ENCODE measurements around the gene TNS3.

TNS3 gene

DNA sequence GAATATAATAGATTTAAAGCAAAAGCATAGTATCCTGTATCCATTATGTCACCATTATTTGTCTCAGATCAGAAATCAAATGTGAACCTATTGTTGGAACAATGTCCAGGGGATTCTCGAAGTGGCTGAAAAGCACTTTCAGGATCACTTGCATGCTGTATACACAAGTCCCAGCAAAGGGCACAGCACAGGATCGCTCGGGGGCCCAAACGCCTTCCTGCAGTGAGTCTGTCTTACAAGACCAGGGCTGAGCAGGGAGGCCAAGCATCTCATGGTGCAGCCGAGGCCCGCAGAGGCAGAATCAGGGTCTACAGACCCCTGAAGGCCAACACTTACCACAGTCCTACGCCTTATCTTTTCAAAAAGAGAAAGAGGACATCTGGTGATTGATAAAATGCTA, 92.3 kb downstream of the TNS3 start:
- DNase-seq (ENCODE audit: low read depth in 1 of 2, low spot score in 1 of 2): no peak

DNA sequence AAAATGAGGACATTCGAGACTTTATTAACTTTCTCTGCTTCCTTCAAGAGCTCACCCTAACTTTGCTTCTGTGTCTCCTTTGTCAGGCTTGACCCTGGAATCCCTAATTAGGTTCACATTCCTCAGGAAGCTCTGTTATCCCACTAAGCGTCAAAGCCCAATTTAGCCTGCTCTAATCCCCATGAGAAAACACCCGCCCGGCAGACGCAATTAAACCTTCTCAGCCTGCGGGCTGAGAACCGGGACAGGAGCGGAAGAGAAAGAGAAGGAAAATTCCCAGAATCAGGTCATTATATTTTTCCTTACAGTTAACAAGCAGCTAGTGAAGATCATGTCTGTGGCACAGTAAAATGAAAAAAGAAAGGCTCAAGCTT, 93.0 kb downstream of the TNS3 start:
- DNase-seq (ENCODE audit: low read depth in 1 of 2, low spot score in 1 of 2): no peak

- no peak for DNase-seq (ENCODE audit: low read depth in 1 of 2, low spot score in 1 of 2)
Observed at GRCh38 chr7:47488201-47488968, 93.5 kb downstream of the TNS3 start.

DNA sequence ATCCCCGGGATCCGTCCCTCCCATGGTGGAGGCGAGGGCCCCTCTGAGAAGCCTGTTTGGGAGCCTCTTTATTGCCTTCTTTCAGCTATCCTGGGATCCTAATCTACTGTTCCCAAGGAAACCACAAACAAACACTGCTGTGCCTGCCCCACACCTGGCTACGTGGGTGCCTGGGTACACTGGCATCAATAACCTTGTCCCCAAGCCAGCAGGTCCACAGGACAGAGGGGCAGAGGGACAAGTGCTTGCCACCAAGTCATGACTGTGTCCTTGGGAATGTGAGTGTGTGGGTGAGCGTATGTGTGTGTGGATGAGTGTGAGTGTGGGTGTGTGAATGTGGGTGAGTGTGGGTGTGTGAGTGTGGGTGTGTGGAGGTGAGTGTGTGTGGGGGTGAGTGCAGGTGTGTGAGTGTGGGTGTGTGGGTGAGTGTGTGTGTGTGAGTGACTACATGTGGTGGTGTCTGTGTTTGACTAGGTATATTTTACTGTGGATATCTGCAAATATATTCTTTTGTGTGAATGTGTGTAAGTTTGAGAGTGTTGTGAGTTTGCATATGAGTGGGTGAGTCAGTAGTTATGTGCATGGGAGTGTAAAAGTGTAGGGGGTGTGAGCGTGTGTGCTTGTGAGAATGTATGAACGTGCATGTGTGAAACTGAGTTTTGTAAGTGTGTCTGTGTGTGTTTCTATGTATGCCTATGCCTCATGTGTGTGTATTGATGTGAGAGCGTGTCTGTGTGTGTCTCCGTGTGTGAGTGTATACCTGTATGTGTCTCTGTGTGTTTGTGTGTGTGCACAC, 96.1 kb downstream of the TNS3 start:
- DNase-seq (ENCODE audit: low read depth in 1 of 2, low spot score in 1 of 2): no peak

- no peak for DNase-seq (ENCODE audit: low read depth in 1 of 2, low spot score in 1 of 2)
Observed at GRCh38 chr7:47484923-47485639, 96.8 kb downstream of the TNS3 start.

DNA sequence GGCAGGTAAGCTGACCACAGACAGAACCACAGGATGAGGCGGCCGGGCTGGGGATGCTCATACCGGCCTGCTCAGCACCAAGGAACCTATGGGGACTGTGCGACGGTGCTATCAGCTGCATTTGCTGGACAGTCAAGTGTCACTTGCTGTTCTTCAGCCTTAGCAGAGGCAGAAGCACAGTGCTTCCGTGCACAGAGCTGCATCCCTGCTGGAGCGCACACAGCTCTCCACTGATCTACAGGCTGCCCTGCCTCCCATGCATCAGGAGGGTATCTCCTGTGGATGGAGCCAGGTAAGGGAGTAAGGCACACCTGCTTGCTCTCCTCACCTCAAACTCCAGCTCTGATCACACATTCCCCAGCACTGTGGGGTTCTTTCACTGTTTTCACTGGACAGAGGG, 97.5 kb downstream of the TNS3 start:
- DNase-seq (ENCODE audit: low read depth in 1 of 2, low spot score in 1 of 2): no peak

GRCh38 chr7:47483604-47484273, 98.2 kb downstream of the TNS3 start:
- no peak for DNase-seq (ENCODE audit: low read depth in 1 of 2, low spot score in 1 of 2)

GRCh38 chr7:47482013-47482875, 99.7 kb downstream of the TNS3 start:
- DNase-seq (ENCODE audit: low read depth in 1 of 2, low spot score in 1 of 2): no peak

GRCh38 chr7:47481541-47482012, 100.3 kb downstream of the TNS3 start:
- DNase-seq (ENCODE audit: low read depth in 1 of 2, low spot score in 1 of 2): no peak

DNA sequence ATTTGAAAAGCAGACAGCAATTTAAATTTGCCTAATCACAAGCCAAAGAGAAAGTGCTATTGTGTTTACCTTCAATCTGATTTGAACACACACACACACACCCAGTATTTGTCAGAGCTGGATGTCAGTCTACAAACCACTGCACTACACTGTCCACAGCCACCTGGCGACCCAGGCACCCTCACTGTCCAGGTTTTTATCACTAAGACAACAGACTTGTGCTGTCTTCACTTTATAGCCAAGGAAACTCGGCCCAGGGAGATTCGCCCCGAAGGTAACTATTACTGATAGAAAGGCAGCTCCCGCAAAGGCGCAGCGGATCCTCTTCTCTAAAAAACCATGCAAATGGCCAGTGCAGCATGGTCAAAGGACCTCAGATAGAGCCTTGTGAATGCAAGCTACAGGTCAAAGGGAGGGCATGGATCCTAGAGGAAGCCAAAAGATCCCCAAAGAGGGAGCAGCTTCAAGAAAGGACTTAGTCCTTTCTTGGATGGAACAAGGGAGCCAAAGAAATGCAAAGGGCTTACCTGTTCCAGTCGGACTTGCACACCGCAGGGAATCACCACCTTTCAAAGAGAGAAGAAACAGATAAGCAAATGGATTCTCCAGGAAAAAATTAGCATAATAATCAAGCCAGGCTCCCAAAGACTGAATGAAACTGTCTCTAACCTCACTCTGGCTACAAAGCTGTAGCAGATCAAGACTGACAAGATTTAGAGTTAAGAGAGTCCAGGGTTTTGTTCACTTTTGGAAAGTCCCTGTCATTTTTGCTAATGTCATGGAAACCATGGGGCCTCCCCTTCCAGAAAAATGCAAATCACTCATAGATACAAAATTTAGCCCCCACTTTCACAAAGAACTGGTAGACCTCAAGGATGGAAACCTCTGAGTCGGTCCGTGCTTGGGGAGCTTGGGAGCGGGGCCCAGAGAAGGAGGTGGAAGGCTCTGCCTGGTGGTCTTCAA, 101.1 kb downstream of the TNS3 start:
- no peak for DNase-seq (ENCODE audit: low read depth in 1 of 2, low spot score in 1 of 2)

DNA sequence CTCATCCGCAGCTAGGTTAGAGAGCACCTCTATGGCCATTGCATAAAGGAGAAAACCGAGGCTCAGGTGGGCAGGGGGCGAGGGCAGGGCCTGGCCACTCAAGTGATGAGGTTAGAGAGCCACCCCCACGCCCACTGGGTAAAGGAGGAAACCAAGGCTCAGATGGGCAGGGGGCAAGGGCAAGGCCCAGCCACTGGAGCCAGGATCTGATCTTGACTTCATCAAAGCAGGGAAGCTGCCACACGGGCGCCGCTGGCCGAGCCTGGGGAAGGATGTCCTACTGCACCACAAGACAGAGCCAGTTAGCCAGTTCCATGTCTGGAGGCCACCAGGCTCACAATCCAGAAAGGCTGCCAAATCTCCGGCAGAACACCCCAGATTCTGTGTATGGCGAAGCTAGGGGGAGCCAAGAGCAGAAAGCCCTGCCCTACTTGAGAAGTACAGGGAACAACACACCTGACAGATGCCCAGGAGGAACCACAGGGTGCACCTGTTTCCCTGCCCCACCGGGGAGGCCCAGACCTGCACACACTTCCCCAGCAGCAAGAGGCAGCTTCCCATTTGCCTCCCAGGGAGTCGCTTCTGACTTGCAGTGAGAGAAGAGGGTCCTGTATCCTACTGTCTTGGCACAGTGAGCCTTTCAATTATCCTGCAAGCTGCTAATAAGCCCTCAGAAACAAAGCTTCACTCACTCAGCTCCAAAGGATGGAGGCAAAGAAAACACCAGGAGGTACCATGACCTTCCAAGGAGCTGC, 101.9 kb downstream of the TNS3 start:
- DNase-seq (ENCODE audit: low read depth in 1 of 2, low spot score in 1 of 2): no peak

DNA sequence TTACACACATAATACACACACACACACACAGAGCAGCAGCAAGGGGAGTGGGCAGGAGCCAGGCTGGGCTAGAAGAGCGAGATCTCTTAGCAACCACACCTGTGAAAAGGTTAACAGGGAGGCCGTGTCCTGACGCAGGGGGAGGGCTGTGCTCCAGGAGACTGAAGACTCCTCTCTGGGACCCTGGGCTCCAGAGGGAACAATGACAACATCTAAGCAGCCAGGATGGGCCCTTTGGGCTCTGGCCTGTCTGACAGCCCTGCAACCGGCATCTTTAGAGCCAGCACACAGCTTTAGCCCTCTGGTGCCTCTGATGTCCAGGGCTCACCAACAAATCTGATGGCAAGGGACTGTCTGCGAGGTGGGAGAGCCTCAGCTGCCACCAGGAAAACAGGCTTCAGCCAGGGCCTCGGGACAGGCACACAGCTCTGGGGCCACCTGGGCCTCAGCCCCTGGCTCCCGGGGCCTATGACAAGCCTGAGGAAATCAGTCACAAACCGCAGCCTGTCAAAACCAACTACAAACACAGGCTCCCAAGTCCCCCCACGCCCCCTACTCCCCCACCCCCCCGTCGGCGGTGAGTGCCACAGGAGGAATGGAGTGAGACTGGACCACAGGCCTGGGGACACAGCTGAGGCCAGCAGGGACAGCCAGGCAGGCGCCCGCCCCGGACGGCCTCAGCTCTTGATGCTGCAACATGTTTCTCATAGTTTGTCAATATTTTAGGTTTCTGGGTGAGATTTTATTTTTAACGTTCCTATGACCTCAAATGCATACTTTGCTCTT, 102.8 kb downstream of the TNS3 start:
- no peak for DNase-seq (ENCODE audit: low read depth in 1 of 2, low spot score in 1 of 2)

- DNase-seq (ENCODE audit: low read depth in 1 of 2, low spot score in 1 of 2): no peak
Observed at GRCh38 chr7:47478017-47478344, 103.9 kb downstream of the TNS3 start.

GRCh38 chr7:47477191-47478016, 104.5 kb downstream of the TNS3 start:
- no peak for DNase-seq (ENCODE audit: low read depth in 1 of 2, low spot score in 1 of 2)

- DNase-seq (ENCODE audit: low read depth in 1 of 2, low spot score in 1 of 2): no peak
Observed at GRCh38 chr7:47475880-47476227, 106.1 kb downstream of the TNS3 start.

GRCh38 chr7:47474937-47475879, 106.7 kb downstream of the TNS3 start:
- no peak for DNase-seq (ENCODE audit: low read depth in 1 of 2, low spot score in 1 of 2)
